Activated naive CD4-positive, alpha-beta T cell treated with anti-CD3 and anti-CD28 coated beads for 36 hours (primary cell): Measurements from ENCODE around the gene MTCH1. TPM values are rescaled to one million over a fixed set of nuclear protein-coding genes. Genes with fewer than 3 reads are reported as not detected.
A peak's percentile ranks its signal among the peaks of the same experiment; 100 is the strongest.

Experiments
- CTCF ChIA-PET: fragments of 350-600 bp; sonication (Branson Sonifier 250); formaldehyde crosslinking; loops from one replicate; lab custom pipeline; 2021; ENCODE audit warnings: antibody characterized with exemption; lab: Charles Lee
- DNase-seq: peaks from one replicate; pipeline ENCODE4 v3.0.0-alpha.2; 2020
- H3K27ac Mint-ChIP-seq: one replicate; pipeline ENCODE4 v1.8.0; 2021; ENCODE audit warnings: mild to moderate bottlenecking, mixed read lengths
- H3K27me3 Mint-ChIP-seq: one replicate; pipeline ENCODE4 v1.8.0; 2021; ENCODE audit warnings: low read depth, mixed read lengths
- H3K36me3 Mint-ChIP-seq: one replicate; pipeline ENCODE4 v1.8.0; 2021; ENCODE audit warnings: low read depth, mixed read lengths
- H3K4me1 Mint-ChIP-seq: one replicate; pipeline ENCODE4 v1.8.0; 2021; ENCODE audit warnings: low read depth, mixed read lengths
- H3K4me3 Mint-ChIP-seq: one replicate; pipeline ENCODE4 v1.8.0; 2021; ENCODE audit warnings: mild to moderate bottlenecking, moderate library complexity, mixed read lengths
- H3K9me3 Mint-ChIP-seq: one replicate; pipeline ENCODE4 v1.8.0; 2021; ENCODE audit warnings: mixed read lengths
- intact Hi-C: fragments of 100-400 bp; cut with micrococcal nuclease; formaldehyde crosslinking; loops from one replicate; pipeline ENCODE4 v1.15.1; 2023
- total RNA-seq, 2 experiments: library from RNA; stranded (reverse); gene quantifications; one replicate each; pipeline ENCODE4 v1.2.3, GENCODE V29; 2021

MTCH1 gene
- total RNA-seq, 2 experiments from 2014 or later, result 97.4 to 101 TPM

DNA sequence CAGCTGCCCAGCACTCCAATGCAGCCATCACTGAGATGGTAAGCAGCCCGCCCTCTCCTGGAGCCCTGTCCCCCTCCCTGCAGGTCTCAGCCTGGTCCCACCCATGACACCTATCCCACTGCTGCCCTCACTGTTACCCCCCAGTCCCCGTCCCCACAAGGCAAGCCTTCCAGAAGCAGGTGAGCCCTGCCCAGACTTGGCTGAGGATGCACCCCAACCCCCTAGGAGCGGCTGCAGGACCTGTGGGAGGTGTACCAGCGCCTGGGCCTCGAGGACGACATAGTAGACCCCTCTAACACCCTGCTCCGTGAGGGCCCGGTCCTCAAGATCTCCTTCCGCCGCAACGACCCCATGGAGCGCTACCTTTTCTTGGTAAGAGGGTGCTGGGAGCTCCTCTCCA lies 28.7 kb upstream of the MTCH1 start:
- Mint-ChIP-seq H3K27me3 (no peaks in the 10 kb centered on the region), H3K4me1 (peaks cover 16% of the 10 kb centered on the region), H3K4me3 (no peak overlapping the region), H3K27ac (no peak overlapping the region), H3K9me3 (no peaks in the 10 kb centered on the region), H3K36me3 (no peaks in the 10 kb centered on the region)
- CTCF ChIA-PET, result interaction anchor here (23.0 kb wide), 1 partner anchor 194 kb away, joined by 704 read pairs; no protein-coding TSS in a partner anchor
- DNase-seq, result no peak
- intact Hi-C loops, result loop anchor here (5.0 to 10.0 kb wide), 4 partner anchors 232 to 553 kb away; partner anchors contain the start of gene CCDC167

GRCh38 chr6:37013516-37014491 lies 27.8 kb upstream of the MTCH1 start:
- no peak overlapping the region for H3K27ac Mint-ChIP-seq
- DNase-seq, result no peak
- H3K9me3 Mint-ChIP-seq, result no peaks in the 10 kb centered on the region
- H3K4me1 Mint-ChIP-seq, result peaks cover 11% of the 10 kb centered on the region
- no peak overlapping the region for H3K4me3 Mint-ChIP-seq
- CTCF ChIA-PET, result interaction anchor here (1.0 to 23.0 kb wide), 2 partner anchors 195 to 247 kb away, joined by 3 to 704 read pairs; no protein-coding TSS in a partner anchor
- no peaks in the 10 kb centered on the region for H3K27me3 Mint-ChIP-seq
- no peaks in the 10 kb centered on the region for H3K36me3 Mint-ChIP-seq
- intact Hi-C loops, result loop anchor here (10.0 kb wide), 1 partner anchor 399 kb away; no protein-coding TSS in a partner anchor

GRCh38 chr6:37011656-37012378 lies 25.8 kb upstream of the MTCH1 start:
- intact Hi-C loops, result loop anchor here (10.0 kb wide), 1 partner anchor 397 kb away; no protein-coding TSS in a partner anchor
- peaks cover 1% of the 10 kb centered on the region for H3K4me1 Mint-ChIP-seq
- no peaks in the 10 kb centered on the region for H3K36me3 Mint-ChIP-seq
- no peak for DNase-seq
- H3K4me3 Mint-ChIP-seq, result no peak overlapping the region
- H3K9me3 Mint-ChIP-seq, result no peaks in the 10 kb centered on the region
- no peaks in the 10 kb centered on the region for H3K27me3 Mint-ChIP-seq
- no peak overlapping the region for H3K27ac Mint-ChIP-seq
- CTCF ChIA-PET, result interaction anchor here (0.6 to 1.1 kb wide), 4 partner anchors 18 to 614 kb away, joined by 3 to 4 read pairs (median 3); no protein-coding TSS in a partner anchor

DNA sequence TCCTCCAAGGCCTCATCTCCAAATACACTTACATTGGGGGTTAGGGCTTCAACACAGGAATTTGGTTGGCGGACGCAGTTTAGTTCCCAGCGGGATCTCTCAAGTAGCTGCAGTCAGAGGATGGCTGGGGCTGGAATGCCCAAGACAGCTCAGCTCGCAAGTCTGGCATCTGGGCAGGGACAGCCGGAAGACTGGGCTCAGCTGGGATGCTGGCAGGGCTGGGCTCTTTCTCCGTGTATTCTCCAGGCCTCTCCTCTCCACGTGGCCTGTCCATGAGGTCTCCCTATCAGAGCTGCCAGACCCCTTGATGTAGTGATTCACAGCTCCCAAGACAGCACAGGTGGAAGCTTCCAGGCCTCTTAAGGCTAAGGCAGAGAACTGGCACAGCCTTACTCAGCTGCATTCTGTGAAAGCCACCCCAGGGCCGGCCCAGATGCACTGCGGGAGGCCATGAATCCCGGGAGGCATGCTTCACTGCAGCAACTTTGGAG lies 24.5 kb upstream of the MTCH1 start:
- intact Hi-C loops, result loop anchor here (10.0 kb wide), 1 partner anchor 396 kb away; no protein-coding TSS in a partner anchor
- no peak overlapping the region for H3K27ac Mint-ChIP-seq
- H3K4me3 Mint-ChIP-seq, result no peak overlapping the region
- peaks cover 10% of the 10 kb centered on the region for H3K4me1 Mint-ChIP-seq
- CTCF ChIA-PET, result interaction anchor here (0.6 to 0.9 kb wide), 2 partner anchors 171 to 200 kb away, joined by 3 to 5 read pairs; no protein-coding TSS in a partner anchor
- H3K36me3 Mint-ChIP-seq, result no peaks in the 10 kb centered on the region
- no peak for DNase-seq
- H3K27me3 Mint-ChIP-seq, result no peaks in the 10 kb centered on the region
- no peaks in the 10 kb centered on the region for H3K9me3 Mint-ChIP-seq

GRCh38 chr6:37008484-37009465 lies 22.8 kb upstream of the MTCH1 start:
- no peak overlapping the region for H3K27ac Mint-ChIP-seq
- no peaks in the 10 kb centered on the region for H3K9me3 Mint-ChIP-seq

DNA sequence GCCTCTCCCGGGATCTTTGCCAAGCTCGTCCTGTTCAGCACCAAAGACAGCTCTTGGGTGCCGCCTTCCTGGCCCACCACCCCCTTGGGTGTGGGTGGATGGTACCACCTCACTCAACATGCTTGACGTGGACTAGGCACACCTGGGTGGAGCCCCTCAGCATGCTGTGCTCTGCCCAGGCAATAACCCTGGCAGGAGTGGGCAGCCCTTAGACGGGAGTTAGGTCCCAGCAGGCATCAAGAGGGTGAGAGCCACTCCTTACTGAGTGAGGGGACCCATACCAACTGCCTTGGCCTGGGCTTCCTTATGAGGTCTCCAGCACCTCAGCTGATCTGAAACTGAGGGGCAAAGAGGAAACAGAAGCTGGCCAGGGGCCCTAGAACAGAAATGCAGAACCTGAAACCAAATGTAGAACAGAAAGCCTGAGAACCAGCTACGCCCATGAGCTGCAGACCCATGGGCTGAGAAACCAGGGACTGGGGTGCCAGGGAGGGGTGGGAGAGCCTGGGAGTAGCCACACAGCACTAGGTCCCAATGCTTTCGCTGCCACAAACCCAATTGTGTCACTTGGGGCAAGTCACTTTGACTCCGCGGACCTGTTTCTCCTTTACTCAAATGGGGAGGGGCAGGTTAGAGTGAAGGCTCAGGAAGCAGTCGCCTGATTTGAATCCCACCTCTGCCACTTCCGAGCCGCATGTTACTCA lies 21.5 kb upstream of the MTCH1 start:
- Mint-ChIP-seq H3K27me3 (no peaks in the 10 kb centered on the region), H3K9me3 (no peaks in the 10 kb centered on the region), H3K36me3 (no peaks in the 10 kb centered on the region), H3K4me3 (no peak overlapping the region), H3K4me1 (peaks cover 10% of the 10 kb centered on the region), H3K27ac (no peak overlapping the region)
- intact Hi-C loops, result no loop called here
- no peak for DNase-seq
- CTCF ChIA-PET, result interaction anchor here (0.9 to 3.2 kb wide), 5 partner anchors 11 to 241 kb away, joined by 3 to 35 read pairs (median 6); no protein-coding TSS in a partner anchor

More at GRCh38 chr6:37008484-37009465, 22.8 kb upstream of the MTCH1 start:
- H3K4me1 Mint-ChIP-seq, result peaks cover 10% of the 10 kb centered on the region
- CTCF ChIA-PET, result no interaction called here
- H3K36me3 Mint-ChIP-seq, result no peaks in the 10 kb centered on the region
- no peak overlapping the region for H3K4me3 Mint-ChIP-seq
- DNase-seq, result no peak
- no peaks in the 10 kb centered on the region for H3K27me3 Mint-ChIP-seq
- intact Hi-C loops, result no loop called here

- H3K36me3 Mint-ChIP-seq, result no peaks in the 10 kb centered on the region
- CTCF ChIA-PET, result interaction anchor here (0.9 to 3.2 kb wide), 6 partner anchors 12 to 241 kb away, joined by 3 to 35 read pairs (median 4); no protein-coding TSS in a partner anchor
- no peak overlapping the region for H3K4me3 Mint-ChIP-seq
- H3K4me1 Mint-ChIP-seq, result peaks cover 10% of the 10 kb centered on the region
- H3K27me3 Mint-ChIP-seq, result no peaks in the 10 kb centered on the region
- H3K9me3 Mint-ChIP-seq, result no peaks in the 10 kb centered on the region
- no peak for DNase-seq
- intact Hi-C loops, result no loop called here
- peak overlapping the region; percentile 54 for H3K27ac Mint-ChIP-seq
Observed at GRCh38 chr6:37006793-37007339, 20.9 kb upstream of the MTCH1 start.

- DNase-seq, result no peak
- Mint-ChIP-seq H3K27ac (peak overlapping the region; percentile 54), H3K9me3 (no peaks in the 10 kb centered on the region), H3K4me1 (peaks cover 10% of the 10 kb centered on the region), H3K4me3 (no peak overlapping the region), H3K36me3 (no peaks in the 10 kb centered on the region), H3K27me3 (no peaks in the 10 kb centered on the region)
- intact Hi-C loops, result no loop called here
- CTCF ChIA-PET, result interaction anchor here (1.1 to 3.2 kb wide), 4 partner anchors 13 to 240 kb away, joined by 3 to 35 read pairs (median 6); no protein-coding TSS in a partner anchor
Observed at GRCh38 chr6:37005827-37006567, 20.0 kb upstream of the MTCH1 start.

DNA sequence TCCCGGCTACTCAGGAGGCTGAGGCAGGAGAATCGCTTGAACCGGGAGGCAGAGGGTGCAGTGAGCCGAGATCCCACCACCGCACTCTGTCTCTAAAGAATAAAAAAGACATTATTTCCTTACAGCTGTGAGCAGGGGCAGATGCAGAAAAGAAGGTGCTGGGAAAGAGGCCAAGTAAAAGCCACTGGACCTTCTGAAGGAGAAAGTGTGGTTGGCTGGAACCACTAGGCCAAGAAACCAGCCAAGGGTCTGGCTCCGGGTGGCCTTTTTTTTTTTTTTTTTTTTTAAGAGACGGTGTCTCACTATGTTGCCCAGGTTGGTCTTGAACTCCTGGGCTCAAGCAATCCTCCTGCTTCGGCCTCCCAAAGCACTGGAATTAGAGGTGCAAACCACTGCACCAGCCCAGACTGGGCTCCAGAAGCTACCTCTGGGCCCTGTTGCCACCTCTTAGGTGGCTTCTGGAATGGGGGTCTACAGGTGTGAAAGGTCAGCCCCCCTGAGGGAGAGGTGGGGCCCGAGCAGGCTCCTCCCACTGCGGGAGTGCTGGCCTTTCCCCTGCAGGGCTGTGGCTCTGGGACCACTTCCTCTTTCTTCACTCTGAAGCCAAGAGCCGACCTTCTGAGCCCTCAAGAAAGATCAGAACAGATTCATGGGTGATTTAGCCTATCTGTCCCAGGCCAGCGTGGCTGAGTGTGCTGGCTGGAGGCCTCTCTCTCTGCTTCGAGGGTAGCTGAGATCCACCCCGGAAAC lies 19.2 kb upstream of the MTCH1 start, which contains the start of gene FGD2:
Gene FGD2, plus strand, starts transcription at position 595 of the 750 bp plus-strand sequence. CDS start 163 bp downstream, outside the sequence.
- intact Hi-C loops, result no loop called here
- no peaks in the 10 kb centered on the region for H3K36me3 Mint-ChIP-seq
- CTCF ChIA-PET, result interaction anchor here (3.2 kb wide), 1 partner anchor 14 kb away, joined by 35 read pairs; no protein-coding TSS in a partner anchor
- no peak within 1 kb of the TSS for H3K4me3 Mint-ChIP-seq
- H3K9me3 Mint-ChIP-seq, result no peaks in the 10 kb centered on the region
- peak within 1 kb of the TSS; percentile 54 for H3K27ac Mint-ChIP-seq
- DNase-seq, result no peak
- H3K27me3 Mint-ChIP-seq, result no peaks in the 10 kb centered on the region
- H3K4me1 Mint-ChIP-seq, result peaks cover 10% of the 10 kb centered on the region
